ENCODE data around the gene TMEM94. TPM values are rescaled to one million over a fixed set of nuclear protein-coding genes. Genes with fewer than 3 reads are reported as not detected.

Gene TMEM94
- polyA plus RNA-seq, 2 of the 4 experiments (the other 2 are of a cell fraction), result 30.5 to 63.8 TPM

- ChIA-PET CTCF (interaction anchor here (0.9 to 13.5 kb wide), 7 partner anchors 10 to 126 kb away, joined by 3 to 272 read pairs (median 5); partner anchors contain the start of gene SLC25A19), POLR2A (no interaction called here)
- Histone ChIP-seq H3K4me1 (no peaks in the 10 kb centered on the region), H3K27ac (no peak overlapping the region), H3K4me3 (no peak overlapping the region), H3K4me2 (no peak overlapping the region), H3K9me3 (no peaks in the 10 kb centered on the region)
- FAIRE-seq, result no peak
- TF ChIP-seq EHF (CRISPR knock-in tag; IDR thresholded peaks at IDR 0.05), result no peak
- no peak for TF ChIP-seq MAFK (IDR thresholded peaks at IDR 0.05; ENCODE audit: partially characterized antibody)
- TF ChIP-seq HOXB5 (CRISPR knock-in tag; IDR thresholded peaks at IDR 0.05), result no peak
- TF ChIP-seq USF2 (IDR thresholded peaks at IDR 0.05), result no peak
- TF ChIP-seq JUN (IDR thresholded peaks at IDR 0.05), result no peak
- TF ChIP-seq ESRRA (IDR thresholded peaks at IDR 0.05; ENCODE audit: borderline replicate concordance, low read length), result no peak
- TF ChIP-seq HOXA7 (CRISPR knock-in tag; IDR thresholded peaks at IDR 0.05), result no peak
- TF ChIP-seq MAX (IDR thresholded peaks at IDR 0.05), result no peak
- no peak for TF ChIP-seq NFE2L2 (conservative IDR thresholded peaks at IDR 0.05; ENCODE audit: low read length)
- TF ChIP-seq, protein P1, sequence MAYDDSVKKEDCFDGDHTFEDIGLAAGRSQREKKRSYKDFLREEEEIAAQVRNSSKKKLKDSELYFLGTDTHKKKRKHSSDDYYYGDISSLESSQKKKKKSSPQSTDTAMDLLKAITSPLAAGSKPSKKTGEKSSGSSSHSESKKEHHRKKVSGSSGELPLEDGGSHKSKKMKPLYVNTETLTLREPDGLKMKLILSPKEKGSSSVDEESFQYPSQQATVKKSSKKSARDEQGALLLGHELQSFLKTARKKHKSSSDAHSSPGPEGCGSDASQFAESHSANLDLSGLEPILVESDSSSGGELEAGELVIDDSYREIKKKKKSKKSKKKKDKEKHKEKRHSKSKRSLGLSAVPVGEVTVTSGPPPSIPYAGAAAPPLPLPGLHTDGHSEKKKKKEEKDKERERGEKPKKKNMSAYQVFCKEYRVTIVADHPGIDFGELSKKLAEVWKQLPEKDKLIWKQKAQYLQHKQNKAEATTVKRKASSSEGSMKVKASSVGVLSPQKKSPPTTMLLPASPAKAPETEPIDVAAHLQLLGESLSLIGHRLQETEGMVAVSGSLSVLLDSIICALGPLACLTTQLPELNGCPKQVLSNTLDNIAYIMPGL (CRISPR knock-in tag; IDR thresholded peaks at IDR 0.05; ENCODE audit: borderline replicate concordance), result no peak
- TF ChIP-seq ZC3H11A (IDR thresholded peaks at IDR 0.05), result no peak
- TF ChIP-seq ZSCAN20 (CRISPR knock-in tag; IDR thresholded peaks at IDR 0.05), result no peak
- TF ChIP-seq, protein P2, sequence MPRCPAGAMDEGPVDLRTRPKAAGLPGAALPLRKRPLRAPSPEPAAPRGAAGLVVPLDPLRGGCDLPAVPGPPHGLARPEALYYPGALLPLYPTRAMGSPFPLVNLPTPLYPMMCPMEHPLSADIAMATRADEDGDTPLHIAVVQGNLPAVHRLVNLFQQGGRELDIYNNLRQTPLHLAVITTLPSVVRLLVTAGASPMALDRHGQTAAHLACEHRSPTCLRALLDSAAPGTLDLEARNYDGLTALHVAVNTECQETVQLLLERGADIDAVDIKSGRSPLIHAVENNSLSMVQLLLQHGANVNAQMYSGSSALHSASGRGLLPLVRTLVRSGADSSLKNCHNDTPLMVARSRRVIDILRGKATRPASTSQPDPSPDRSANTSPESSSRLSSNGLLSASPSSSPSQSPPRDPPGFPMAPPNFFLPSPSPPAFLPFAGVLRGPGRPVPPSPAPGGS (IDR thresholded peaks at IDR 0.05), result no peak
- TF ChIP-seq POLR2AphosphoS2 (conservative IDR thresholded peaks at IDR 0.05; ENCODE audit: low read length), result no peak
- TF ChIP-seq MAZ (IDR thresholded peaks at IDR 0.05; ENCODE audit: borderline replicate concordance, low read depth, low read length), result no peak
- no peak for TF ChIP-seq EP300 (IDR thresholded peaks at IDR 0.05)
- no peak for ATAC-seq
- no peak for DNase-seq (ENCODE audit: low read depth in 1 of 2, low spot score in 1 of 2)
- WGBS (ENCODE audit: missing lambda C conversion rate), result 76% methylated on average over 9 of the region's 9 CpGs
Measured at GRCh38 chr17:75416006-75416405, 40.4 kb upstream of the TMEM94 start.

- no peak for FAIRE-seq
- POLR2A ChIA-PET, result no interaction called here
Measured at GRCh38 chr17:75417054-75417580, 39.3 kb upstream of the TMEM94 start.

More at GRCh38 chr17:75417054-75417580, 39.3 kb upstream of the TMEM94 start:
- no peaks in the 10 kb centered on the region for H3K9me3 ChIP-seq
- H3K4me3 ChIP-seq, result no peak overlapping the region
- H3K27ac ChIP-seq, result no peak overlapping the region
- no peaks in the 10 kb centered on the region for H3K4me1 ChIP-seq
- 62% methylated on average over 9 of the region's 9 CpGs for WGBS (ENCODE audit: missing lambda C conversion rate)
- DNase-seq (ENCODE audit: low read depth in 1 of 2, low spot score in 1 of 2), result no peak
- no peak for ATAC-seq
- CTCF ChIA-PET, result interaction anchor here (0.6 to 2.5 kb wide), 9 partner anchors 11 to 353 kb away, joined by 3 to 18 read pairs (median 4); partner anchors contain the start of gene MIF4GD
- no peak overlapping the region for H3K4me2 ChIP-seq
- TF ChIP-seq FOXS1 (CRISPR knock-in tag; IDR thresholded peaks at IDR 0.05) (no peak), EP300 (IDR thresholded peaks at IDR 0.05) (no peak)
- TF ChIP-seq, protein P3, sequence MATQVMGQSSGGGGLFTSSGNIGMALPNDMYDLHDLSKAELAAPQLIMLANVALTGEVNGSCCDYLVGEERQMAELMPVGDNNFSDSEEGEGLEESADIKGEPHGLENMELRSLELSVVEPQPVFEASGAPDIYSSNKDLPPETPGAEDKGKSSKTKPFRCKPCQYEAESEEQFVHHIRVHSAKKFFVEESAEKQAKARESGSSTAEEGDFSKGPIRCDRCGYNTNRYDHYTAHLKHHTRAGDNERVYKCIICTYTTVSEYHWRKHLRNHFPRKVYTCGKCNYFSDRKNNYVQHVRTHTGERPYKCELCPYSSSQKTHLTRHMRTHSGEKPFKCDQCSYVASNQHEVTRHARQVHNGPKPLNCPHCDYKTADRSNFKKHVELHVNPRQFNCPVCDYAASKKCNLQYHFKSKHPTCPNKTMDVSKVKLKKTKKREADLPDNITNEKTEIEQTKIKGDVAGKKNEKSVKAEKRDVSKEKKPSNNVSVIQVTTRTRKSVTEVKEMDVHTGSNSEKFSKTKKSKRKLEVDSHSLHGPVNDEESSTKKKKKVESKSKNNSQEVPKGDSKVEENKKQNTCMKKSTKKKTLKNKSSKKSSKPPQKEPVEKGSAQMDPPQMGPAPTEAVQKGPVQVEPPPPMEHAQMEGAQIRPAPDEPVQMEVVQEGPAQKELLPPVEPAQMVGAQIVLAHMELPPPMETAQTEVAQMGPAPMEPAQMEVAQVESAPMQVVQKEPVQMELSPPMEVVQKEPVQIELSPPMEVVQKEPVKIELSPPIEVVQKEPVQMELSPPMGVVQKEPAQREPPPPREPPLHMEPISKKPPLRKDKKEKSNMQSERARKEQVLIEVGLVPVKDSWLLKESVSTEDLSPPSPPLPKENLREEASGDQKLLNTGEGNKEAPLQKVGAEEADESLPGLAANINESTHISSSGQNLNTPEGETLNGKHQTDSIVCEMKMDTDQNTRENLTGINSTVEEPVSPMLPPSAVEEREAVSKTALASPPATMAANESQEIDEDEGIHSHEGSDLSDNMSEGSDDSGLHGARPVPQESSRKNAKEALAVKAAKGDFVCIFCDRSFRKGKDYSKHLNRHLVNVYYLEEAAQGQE (IDR thresholded peaks at IDR 0.05), result no peak

Data from A549 (cell line).